ENCODE measurements around the gene PTCH1. TPM values are rescaled to one million over a fixed set of nuclear protein-coding genes. Genes with fewer than 3 reads are reported as not detected.

PTCH1 gene
- polyA plus RNA-seq, 1 experiment: 2.8 TPM

DNA sequence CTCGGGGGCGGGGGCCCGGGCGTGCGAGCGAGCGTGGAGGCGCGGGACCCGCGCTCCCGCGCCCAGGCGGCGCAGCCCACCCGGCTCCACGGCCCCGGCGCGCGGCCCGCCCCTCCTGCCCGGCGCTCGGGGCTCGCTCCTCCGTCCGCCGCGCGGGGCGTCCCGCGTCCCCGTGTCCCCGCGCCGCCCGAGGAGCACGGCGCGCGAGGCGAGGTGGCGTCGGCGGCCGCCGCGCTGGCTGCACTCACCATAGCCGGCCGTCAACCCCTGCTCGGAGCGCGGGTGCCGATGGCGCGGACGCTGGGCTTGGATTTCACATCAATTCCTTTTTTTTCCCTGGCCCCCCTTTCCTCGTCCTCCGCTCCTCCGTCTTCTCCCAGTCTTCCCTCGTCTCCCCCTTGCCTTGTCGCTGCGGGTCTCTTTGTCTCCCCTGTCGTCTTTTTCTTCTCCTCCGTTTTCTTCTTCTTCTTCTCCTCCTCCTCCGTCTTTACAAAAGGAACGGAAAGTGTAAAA lies 494 bp downstream of the PTCH1 start:
- CTCF ChIA-PET: no interaction called here
- Histone ChIP-seq H3K27me3 (ENCODE audit: control insufficient read depth, insufficient read depth, low read length) (no peaks in the 10 kb centered on the region; the same call in none of the 2 replicates), H3K4me3 (ENCODE audit: low read depth, low read length) (peak overlapping the region; percentile 54), H3K36me3 (ENCODE audit: control insufficient read depth, insufficient read depth, low read length) (no peaks in the 10 kb centered on the region)
- POLR2A ChIA-PET: no interaction called here
- no peak for DNase-seq (ENCODE audit: low read depth)
- TF ChIP-seq CTCF (IDR thresholded peaks at IDR 0.05; ENCODE audit: insufficient read depth, low read depth, low read length): no peak

- DNase-seq (ENCODE audit: low read depth): no peak
- Histone ChIP-seq H3K4me3 (ENCODE audit: low read depth, low read length) (peak overlapping the region; percentile 54), H3K36me3 (ENCODE audit: control insufficient read depth, insufficient read depth, low read length) (no peaks in the 10 kb centered on the region), H3K27me3 (ENCODE audit: control insufficient read depth, insufficient read depth, low read length) (no peaks in the 10 kb centered on the region; the same call in 1 of the 2 replicates)
- no peak for TF ChIP-seq CTCF (IDR thresholded peaks at IDR 0.05; ENCODE audit: insufficient read depth, low read depth, low read length)
- POLR2A ChIA-PET: interaction anchor here (0.7 kb wide), 1 partner anchor 862 kb away, joined by 4 read pairs; no protein-coding TSS in a partner anchor
- CTCF ChIA-PET: interaction anchor here (1.2 kb wide), 1 partner anchor 703 kb away, joined by 4 read pairs; no protein-coding TSS in a partner anchor
These were observed 1.3 kb downstream of the PTCH1 start for GRCh38 chr9:95515272-95516113.

DNA sequence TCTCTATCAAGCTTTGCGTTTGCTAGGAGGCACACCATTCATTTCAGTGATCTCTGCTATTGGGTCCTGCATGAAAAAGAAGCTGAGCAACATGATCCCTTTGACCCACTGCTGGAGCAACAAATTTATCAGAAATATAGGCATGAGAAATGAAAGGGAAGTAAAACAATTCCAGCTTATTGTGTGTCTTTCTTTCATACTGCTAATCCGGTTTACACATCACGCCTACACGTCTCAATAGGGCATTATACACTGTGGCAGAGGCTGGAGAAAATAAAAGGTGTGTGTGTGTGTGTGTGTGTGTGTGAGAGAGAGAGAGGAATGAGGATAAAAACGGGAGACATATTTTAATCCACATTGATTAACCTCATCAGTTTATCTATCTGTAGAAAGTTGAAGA lies 2.4 kb downstream of the PTCH1 start:
- Histone ChIP-seq H3K27me3 (ENCODE audit: control insufficient read depth, insufficient read depth, low read length) (no peaks in the 10 kb centered on the region; the same call in 1 of the 2 replicates), H3K36me3 (ENCODE audit: control insufficient read depth, insufficient read depth, low read length) (no peaks in the 10 kb centered on the region), H3K4me3 (ENCODE audit: low read depth, low read length) (no peak overlapping the region)
- TF ChIP-seq CTCF (IDR thresholded peaks at IDR 0.05; ENCODE audit: insufficient read depth, low read depth, low read length): no peak
- ChIA-PET POLR2A (interaction anchor here (0.7 kb wide), 1 partner anchor 863 kb away, joined by 4 read pairs; no protein-coding TSS in a partner anchor), CTCF (interaction anchor here (1.2 kb wide), 1 partner anchor 704 kb away, joined by 4 read pairs; no protein-coding TSS in a partner anchor)
- no peak for DNase-seq (ENCODE audit: low read depth)

- ChIA-PET POLR2A (no interaction called here), CTCF (interaction anchor here (1.2 kb wide), 1 partner anchor 704 kb away, joined by 4 read pairs; no protein-coding TSS in a partner anchor)
- TF ChIP-seq CTCF (IDR thresholded peaks at IDR 0.05; ENCODE audit: insufficient read depth, low read depth, low read length): no peak
- no peak for DNase-seq (ENCODE audit: low read depth)
- Histone ChIP-seq H3K27me3 (ENCODE audit: control insufficient read depth, insufficient read depth, low read length) (no peaks in the 10 kb centered on the region; the same call in 1 of the 2 replicates), H3K36me3 (ENCODE audit: control insufficient read depth, insufficient read depth, low read length) (no peaks in the 10 kb centered on the region), H3K4me3 (ENCODE audit: low read depth, low read length) (no peak overlapping the region)
These were observed 3.1 kb downstream of the PTCH1 start for GRCh38 chr9:95513711-95514110.

DNA sequence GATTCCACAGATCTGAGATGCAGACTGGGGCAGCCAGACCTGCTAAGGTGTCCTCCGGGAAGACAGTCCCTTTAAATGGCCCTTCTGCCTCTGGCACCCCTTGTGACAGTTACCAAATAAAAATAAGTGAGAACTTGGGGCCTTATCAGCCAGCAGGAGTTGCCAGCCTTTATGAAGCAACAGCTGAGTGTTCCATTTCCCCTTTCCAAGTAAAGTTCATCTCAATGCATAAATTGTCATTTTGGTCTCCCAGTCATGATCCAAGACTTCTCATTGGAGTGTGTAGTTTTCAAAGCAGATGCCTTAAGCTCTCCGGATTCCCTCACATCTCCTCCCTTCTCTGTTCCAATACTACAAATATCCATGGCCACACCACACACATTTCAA lies 4.1 kb downstream of the PTCH1 start:
- H3K36me3 ChIP-seq (ENCODE audit: control insufficient read depth, insufficient read depth, low read length): no peaks in the 10 kb centered on the region
- CTCF ChIA-PET: no interaction called here
- DNase-seq (ENCODE audit: low read depth): no peak
- POLR2A ChIA-PET: no interaction called here
- TF ChIP-seq CTCF (IDR thresholded peaks at IDR 0.05; ENCODE audit: insufficient read depth, low read depth, low read length): no peak
- no peaks in the 10 kb centered on the region; the same call in 1 of the 2 replicates for H3K27me3 ChIP-seq (ENCODE audit: control insufficient read depth, insufficient read depth, low read length)
- no peak overlapping the region for H3K4me3 ChIP-seq (ENCODE audit: low read depth, low read length)

Data from BJ (cell line).